Measurements from ENCODE around the gene RPS21. TPM values are rescaled to one million over a fixed set of nuclear protein-coding genes. Genes with fewer than 3 reads are reported as not detected.

The RPS21 gene
- total and polyA plus RNA-seq, 2 of the 13 experiments (the other 11 are each of a cell fraction or from before 2014, with no cell fraction given) = 2,647 to 11,063 TPM

DNA sequence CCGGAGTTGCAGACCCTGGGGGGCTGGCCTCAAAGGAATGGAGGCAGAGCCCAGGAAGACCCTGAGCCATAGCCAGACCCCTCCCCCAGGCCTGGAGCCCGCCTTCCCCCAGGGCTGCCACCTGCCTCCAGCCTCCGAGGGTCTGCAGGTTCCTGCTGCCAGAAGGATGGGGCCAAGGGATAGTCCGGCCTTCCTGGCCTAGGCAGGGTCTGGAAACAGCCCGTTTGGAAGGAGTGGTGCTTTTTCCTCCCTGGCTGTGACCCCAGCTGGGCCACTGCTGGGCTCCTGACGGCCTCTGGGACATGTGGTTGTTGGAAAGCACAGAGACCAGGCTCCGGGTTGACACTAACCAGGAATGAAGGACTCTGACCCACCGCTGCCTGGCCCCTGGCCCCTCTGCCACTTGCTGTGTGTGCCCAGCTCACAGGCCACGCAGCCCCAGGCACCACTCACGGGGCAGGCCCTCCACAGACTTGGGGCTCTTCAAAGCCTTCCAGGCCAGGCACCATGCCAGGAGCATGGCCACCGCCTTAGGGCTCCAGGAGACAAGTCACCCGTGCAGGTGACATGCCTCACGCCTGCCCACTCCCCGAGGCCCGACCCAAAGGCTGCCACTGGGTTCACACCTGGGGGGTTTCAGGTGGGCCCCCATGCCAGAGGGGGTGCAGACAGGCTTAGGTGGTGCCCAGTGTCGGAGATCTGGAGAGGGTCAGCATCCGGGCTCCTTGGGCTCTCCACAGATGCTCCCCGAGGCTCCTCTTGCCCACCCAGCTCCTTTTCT lies 15.9 kb upstream of the RPS21 start (continued):
- TF ChIP-seq, protein P1, sequence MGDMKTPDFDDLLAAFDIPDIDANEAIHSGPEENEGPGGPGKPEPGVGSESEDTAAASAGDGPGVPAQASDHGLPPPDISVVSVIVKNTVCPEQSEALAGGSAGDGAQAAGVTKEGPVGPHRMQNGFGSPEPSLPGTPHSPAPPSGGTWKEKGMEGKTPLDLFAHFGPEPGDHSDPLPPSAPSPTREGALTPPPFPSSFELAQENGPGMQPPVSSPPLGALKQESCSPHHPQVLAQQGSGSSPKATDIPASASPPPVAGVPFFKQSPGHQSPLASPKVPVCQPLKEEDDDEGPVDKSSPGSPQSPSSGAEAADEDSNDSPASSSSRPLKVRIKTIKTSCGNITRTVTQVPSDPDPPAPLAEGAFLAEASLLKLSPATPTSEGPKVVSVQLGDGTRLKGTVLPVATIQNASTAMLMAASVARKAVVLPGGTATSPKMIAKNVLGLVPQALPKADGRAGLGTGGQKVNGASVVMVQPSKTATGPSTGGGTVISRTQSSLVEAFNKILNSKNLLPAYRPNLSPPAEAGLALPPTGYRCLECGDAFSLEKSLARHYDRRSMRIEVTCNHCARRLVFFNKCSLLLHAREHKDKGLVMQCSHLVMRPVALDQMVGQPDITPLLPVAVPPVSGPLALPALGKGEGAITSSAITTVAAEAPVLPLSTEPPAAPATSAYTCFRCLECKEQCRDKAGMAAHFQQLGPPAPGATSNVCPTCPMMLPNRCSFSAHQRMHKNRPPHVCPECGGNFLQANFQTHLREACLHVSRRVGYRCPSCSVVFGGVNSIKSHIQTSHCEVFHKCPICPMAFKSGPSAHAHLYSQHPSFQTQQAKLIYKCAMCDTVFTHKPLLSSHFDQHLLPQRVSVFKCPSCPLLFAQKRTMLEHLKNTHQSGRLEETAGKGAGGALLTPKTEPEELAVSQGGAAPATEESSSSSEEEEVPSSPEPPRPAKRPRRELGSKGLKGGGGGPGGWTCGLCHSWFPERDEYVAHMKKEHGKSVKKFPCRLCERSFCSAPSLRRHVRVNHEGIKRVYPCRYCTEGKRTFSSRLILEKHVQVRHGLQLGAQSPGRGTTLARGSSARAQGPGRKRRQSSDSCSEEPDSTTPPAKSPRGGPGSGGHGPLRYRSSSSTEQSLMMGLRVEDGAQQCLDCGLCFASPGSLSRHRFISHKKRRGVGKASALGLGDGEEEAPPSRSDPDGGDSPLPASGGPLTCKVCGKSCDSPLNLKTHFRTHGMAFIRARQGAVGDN (CRISPR knock-in tag; IDR thresholded peaks at IDR 0.05) = peak; percentile 96
- TF ChIP-seq, protein P2, sequence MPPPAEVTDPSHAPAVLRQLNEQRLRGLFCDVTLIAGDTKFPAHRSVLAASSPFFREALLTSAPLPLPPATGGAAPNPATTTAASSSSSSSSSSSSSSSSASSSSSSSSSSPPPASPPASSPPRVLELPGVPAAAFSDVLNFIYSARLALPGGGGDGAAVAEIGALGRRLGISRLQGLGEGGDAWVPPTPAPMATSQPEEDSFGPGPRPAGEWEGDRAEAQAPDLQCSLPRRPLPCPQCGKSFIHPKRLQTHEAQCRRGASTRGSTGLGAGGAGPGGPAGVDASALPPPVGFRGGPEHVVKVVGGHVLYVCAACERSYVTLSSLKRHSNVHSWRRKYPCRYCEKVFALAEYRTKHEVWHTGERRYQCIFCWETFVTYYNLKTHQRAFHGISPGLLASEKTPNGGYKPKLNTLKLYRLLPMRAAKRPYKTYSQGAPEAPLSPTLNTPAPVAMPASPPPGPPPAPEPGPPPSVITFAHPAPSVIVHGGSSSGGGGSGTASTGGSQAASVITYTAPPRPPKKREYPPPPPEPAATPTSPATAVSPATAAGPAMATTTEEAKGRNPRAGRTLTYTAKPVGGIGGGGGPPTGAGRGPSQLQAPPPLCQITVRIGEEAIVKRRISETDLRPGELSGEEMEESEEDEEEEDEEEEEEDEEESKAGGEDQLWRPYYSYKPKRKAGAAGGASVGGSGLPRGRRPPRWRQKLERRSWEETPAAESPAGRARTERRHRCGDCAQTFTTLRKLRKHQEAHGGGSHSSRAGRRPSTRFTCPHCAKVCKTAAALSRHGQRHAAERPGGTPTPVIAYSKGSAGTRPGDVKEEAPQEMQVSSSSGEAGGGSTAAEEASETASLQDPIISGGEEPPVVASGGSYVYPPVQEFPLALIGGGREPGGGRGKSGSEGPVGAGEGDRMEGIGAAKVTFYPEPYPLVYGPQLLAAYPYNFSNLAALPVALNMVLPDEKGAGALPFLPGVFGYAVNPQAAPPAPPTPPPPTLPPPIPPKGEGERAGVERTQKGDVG (CRISPR knock-in tag; IDR thresholded peaks at IDR 0.05; ENCODE audit: borderline replicate concordance) = no peak
- TF ChIP-seq KDM2A (CRISPR knock-in tag; IDR thresholded peaks at IDR 0.05; ENCODE audit: borderline replicate concordance, low read depth) (no peak), NFKB2 (CRISPR knock-in tag; IDR thresholded peaks at IDR 0.05; ENCODE audit: borderline replicate concordance) (no peak; the same call in 1 of the 2 replicates), KDM1A (CRISPR knock-in tag; IDR thresholded peaks at IDR 0.05) (0 out of 2 replicates have a peak, but pooled peaks have one; percentile 53), KLF16 (CRISPR knock-in tag; IDR thresholded peaks at IDR 0.05) (no peak; a peak in 1 of 4 replicates), ZNF337 (CRISPR knock-in tag; IDR thresholded peaks at IDR 0.05; ENCODE audit: borderline replicate concordance, low read depth) (no peak), ZMYM2 (CRISPR knock-in tag; IDR thresholded peaks at IDR 0.05) (peak; percentile 89), ZNF644 (CRISPR knock-in tag; IDR thresholded peaks at IDR 0.05; ENCODE audit: low read depth) (0 out of 2 replicates have a peak, but pooled peaks have one; percentile 5), ZNF207 (IDR thresholded peaks at IDR 0.05; ENCODE audit: borderline replicate concordance) (no peak), SAP130 (CRISPR knock-in tag; IDR thresholded peaks at IDR 0.05; ENCODE audit: low read depth) (peak; percentile 76; the same call in 1 of the 2 replicates), ZNF12 (CRISPR knock-in tag; IDR thresholded peaks at IDR 0.05) (no peak), SIN3B (IDR thresholded peaks at IDR 0.05; ENCODE audit: low read length) (no peak), SIN3A (IDR thresholded peaks at IDR 0.05; ENCODE audit: borderline replicate concordance, low read depth, low read length) (peak; percentile 52; the same call in 1 of the 2 replicates), ATF7 (IDR thresholded peaks at IDR 0.05) (no peak), ATF7 (CRISPR knock-in tag; IDR thresholded peaks at IDR 0.05) (no peak)
- TF ChIP-seq, protein P3, sequence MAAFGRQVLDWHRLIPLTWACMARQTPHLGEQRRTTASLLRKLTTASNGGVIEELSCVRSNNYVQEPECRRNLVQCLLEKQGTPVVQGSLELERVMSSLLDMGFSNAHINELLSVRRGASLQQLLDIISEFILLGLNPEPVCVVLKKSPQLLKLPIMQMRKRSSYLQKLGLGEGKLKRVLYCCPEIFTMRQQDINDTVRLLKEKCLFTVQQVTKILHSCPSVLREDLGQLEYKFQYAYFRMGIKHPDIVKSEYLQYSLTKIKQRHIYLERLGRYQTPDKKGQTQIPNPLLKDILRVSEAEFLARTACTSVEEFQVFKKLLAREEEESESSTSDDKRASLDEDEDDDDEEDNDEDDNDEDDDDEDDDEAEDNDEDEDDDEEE (CRISPR knock-in tag; IDR thresholded peaks at IDR 0.05) = 0 out of 2 replicates have a peak, but pooled peaks have one; percentile 34
- TF ChIP-seq, protein P4, sequence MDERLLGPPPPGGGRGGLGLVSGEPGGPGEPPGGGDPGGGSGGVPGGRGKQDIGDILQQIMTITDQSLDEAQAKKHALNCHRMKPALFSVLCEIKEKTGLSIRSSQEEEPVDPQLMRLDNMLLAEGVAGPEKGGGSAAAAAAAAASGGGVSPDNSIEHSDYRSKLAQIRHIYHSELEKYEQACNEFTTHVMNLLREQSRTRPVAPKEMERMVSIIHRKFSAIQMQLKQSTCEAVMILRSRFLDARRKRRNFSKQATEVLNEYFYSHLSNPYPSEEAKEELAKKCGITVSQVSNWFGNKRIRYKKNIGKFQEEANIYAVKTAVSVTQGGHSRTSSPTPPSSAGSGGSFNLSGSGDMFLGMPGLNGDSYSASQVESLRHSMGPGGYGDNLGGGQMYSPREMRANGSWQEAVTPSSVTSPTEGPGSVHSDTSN (CRISPR knock-in tag; IDR thresholded peaks at IDR 0.05) = no peak

Measured in HepG2 (cell line).